CD14-positive monocyte (primary cell): ENCODE results near the gene AGER. TPM values are rescaled to one million over a fixed set of nuclear protein-coding genes. Genes with fewer than 3 reads are reported as not detected.
"Not testable (repeated sequence)": the region's sequence is repeated elsewhere in the genome, so short reads cannot be mapped to it uniquely, and the experiment has no call there.

Experiments used
- DNase-seq, 3 donors: peaks; one replicate each; pipeline ENCODE4 v3.0.0-alpha.2; 2011 to 2022
- H2AFZ ChIP-seq: 2 replicates; pipeline ENCODE4 v1.6.0; 2012; ENCODE audit warnings: mild to moderate bottlenecking, low read depth, low read length, inconsistent platforms; ENCODE audit not compliant: insufficient read depth, poor library complexity, severe bottlenecking
- H3K27ac ChIP-seq, 2 donors: 1 replicate in 1 of 2; 2 replicates in 1 of 2; pipeline ENCODE4 v1.5.1; 2012 to 2013; ENCODE audit warnings: low read length in 2 of 2, control low read depth in 1 of 2, inconsistent platforms in 1 of 2, low read depth in 1 of 2, mild to moderate bottlenecking in 1 of 2
- H3K27me3 ChIP-seq, 2 donors: one replicate each; pipeline versions ENCODE4 v1.6.0 to v1.6.1; 2011 to 2013; ENCODE audit warnings: low read length in 2 of 2; ENCODE audit not compliant: control insufficient read depth in 2 of 2, insufficient read depth in 2 of 2
- H3K36me3 ChIP-seq, 2 donors: replicated peaks in 1 of 2; 1 replicate in 1 of 2; 2 replicates in 1 of 2; pipeline versions ENCODE4 v1.5.1 to v1.6.1; 2012 to 2013; ENCODE audit warnings: low read length in 2 of 2, control low read depth in 1 of 2, inconsistent platforms in 1 of 2, mild to moderate bottlenecking in 1 of 2; ENCODE audit not compliant: insufficient read depth in 2 of 2, control insufficient read depth in 1 of 2
- H3K4me1 ChIP-seq, 2 donors: 1 replicate in 1 of 2; 2 replicates in 1 of 2; pipeline versions ENCODE4 v1.5.1 to v1.6.1; 2012 to 2013; ENCODE audit warnings: low read length in 2 of 2, control low read depth in 1 of 2, inconsistent platforms in 1 of 2, mild to moderate bottlenecking in 1 of 2, moderate library complexity in 1 of 2; ENCODE audit not compliant: insufficient read depth in 2 of 2, control insufficient read depth in 1 of 2
- H3K4me2 ChIP-seq: replicated peaks from 2 replicates; pipeline ENCODE3; 2012; ENCODE audit warnings: low read length, moderate library complexity, mild to moderate bottlenecking; ENCODE audit not compliant: poor library complexity, severe bottlenecking; ENCODE audit errors: extremely low read depth
- H3K4me3 ChIP-seq, 3 experiments: fragments of 200-600 bp in 1 of 3; sonication (generic) in 1 of 3; replicated peaks in 1 of 3; 1 replicate in 2 of 3; 2 replicates in 1 of 3; pipeline ENCODE4 v1.5.1; 2011 to 2013; ENCODE audit warnings: low read length in 3 of 3, mild to moderate bottlenecking in 3 of 3, control low read depth in 2 of 3, low read depth in 2 of 3, inconsistent platforms in 1 of 3, moderate library complexity in 1 of 3
- H3K79me2 ChIP-seq: 2 replicates; pipeline ENCODE4 v1.6.0; 2012; ENCODE audit warnings: mild to moderate bottlenecking, control low read depth, inconsistent platforms, low read length, moderate library complexity; ENCODE audit not compliant: insufficient read depth
- H3K9ac ChIP-seq: 2 replicates; pipeline ENCODE4 v1.6.0; 2017; ENCODE audit warnings: low read length, mild to moderate bottlenecking; ENCODE audit not compliant: insufficient read depth, poor library complexity, severe bottlenecking
- H3K9me3 ChIP-seq, 2 donors: replicated peaks in 1 of 2; 1 replicate in 1 of 2; 2 replicates in 1 of 2; pipeline versions ENCODE4 v1.5.1 to v1.6.1; 2012 to 2013; ENCODE audit warnings: low read length in 2 of 2, control low read depth in 1 of 2; ENCODE audit not compliant: control insufficient read depth in 1 of 2, insufficient read depth in 1 of 2
- H4K20me1 ChIP-seq: 2 replicates; pipeline ENCODE4 v1.6.0; 2012; ENCODE audit warnings: mild to moderate bottlenecking, low read length, control low read depth, moderate library complexity; ENCODE audit not compliant: insufficient read depth
- H3K27ac Mint-ChIP-seq, 7 donors: one replicate each; pipeline ENCODE4 v1.8.0; 2020; ENCODE audit warnings: mild to moderate bottlenecking in 7 of 7, mixed read lengths in 7 of 7, moderate library complexity in 6 of 7, inconsistent platforms in 2 of 7
- H3K27me3 Mint-ChIP-seq, 3 donors: one replicate each; pipeline ENCODE4 v1.8.0; 2021 to 2022; ENCODE audit warnings: low read depth in 3 of 3, mild to moderate bottlenecking in 3 of 3, mixed read lengths in 3 of 3, moderate library complexity in 3 of 3, inconsistent platforms in 1 of 3
- H3K36me3 Mint-ChIP-seq, 2 donors: one replicate each; pipeline ENCODE4 v1.8.0; 2020; ENCODE audit warnings: mixed read lengths in 2 of 2, inconsistent platforms in 1 of 2, mild to moderate bottlenecking in 1 of 2
- H3K4me1 Mint-ChIP-seq: one replicate; pipeline ENCODE4 v1.8.0; 2020; ENCODE audit warnings: mild to moderate bottlenecking, mixed read lengths
- H3K4me3 Mint-ChIP-seq, 2 donors: one replicate each; pipeline ENCODE4 v1.8.0; 2020; ENCODE audit warnings: mild to moderate bottlenecking in 2 of 2, mixed read lengths in 2 of 2, moderate library complexity in 1 of 2
- H3K9me3 Mint-ChIP-seq, 7 donors: one replicate each; pipeline ENCODE4 v1.8.0; 2020 to 2022; ENCODE audit warnings: mixed read lengths in 7 of 7, mild to moderate bottlenecking in 6 of 7, moderate library complexity in 6 of 7, inconsistent platforms in 2 of 7
- CTCF ChIP-seq: fragments of 200-600 bp; IDR thresholded peaks from one replicate; pipeline ENCODE4 v1.8.0; 2022; ENCODE audit warnings: antibody characterized with exemption, mild to moderate bottlenecking
- WGBS: methylation state at CpG from one replicate; pipeline ENCODE4 v1.1.5; 2013; ENCODE audit warnings: missing lambda C conversion rate; ENCODE audit not compliant: insufficient coverage; 5-methylcytosine and 5-hydroxymethylcytosine counted together
- intact Hi-C, 2 donors: fragments of 100-400 bp; cut with micrococcal nuclease; formaldehyde crosslinking; loops; one replicate each; pipeline versions ENCODE4 v1.15.0 to v1.15.1; 2023
- polyA plus RNA-seq, 3 donors: library from polyadenylated mRNA; depleted of rRNA in 1 of 3; unstranded in 2 of 3; stranded (reverse) in 1 of 3; fragments of 300-500 nt in 2 of 3; fragments of >200 nt in 1 of 3; fragmentation: Illumina TruSeq in 2 of 3; gene quantifications; 1 replicate in 2 of 3; 2 replicates in 1 of 3; pipeline ENCODE4 v1.2.3, GENCODE V29; 2012 to 2021

AGER gene
- polyA plus RNA-seq, 3 donors, result 0.60 to 55.0 TPM; not detected in 1

GRCh38 chr6:32146287-32146686 is 37.8 kb downstream of the AGER start:
- WGBS, result 100% methylated on average over 1 of the region's 1 CpG

DNA sequence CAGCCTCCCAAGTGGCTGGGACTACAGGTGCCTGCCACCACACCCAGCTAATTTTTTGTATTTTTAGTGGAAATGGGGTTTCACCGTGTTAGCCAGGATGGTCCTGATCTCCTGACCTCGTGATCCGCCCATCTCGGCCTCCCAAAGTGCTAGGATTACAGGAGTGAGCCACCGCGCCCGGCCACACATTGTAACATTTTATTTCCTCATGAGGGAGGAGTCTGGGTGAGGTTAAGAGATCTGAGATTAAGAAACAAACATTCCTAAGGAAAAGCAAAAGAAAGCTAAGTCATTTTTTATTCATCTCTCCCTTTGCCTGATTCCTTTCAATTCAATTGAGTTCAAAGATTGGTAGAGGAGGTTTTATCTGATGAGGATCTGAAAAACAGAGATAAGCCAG is 39.8 kb downstream of the AGER start:
- H3K9me3 ChIP-seq, H3K36me3 Mint-ChIP-seq, H3K4me3 Mint-ChIP-seq, H3K4me3 ChIP-seq, H3K4me2 ChIP-seq, H3K79me2 ChIP-seq, H2AFZ ChIP-seq, intact Hi-C loops, DNase-seq, H3K27ac Mint-ChIP-seq, H4K20me1 ChIP-seq, H3K27ac ChIP-seq, H3K9ac ChIP-seq, H3K36me3 ChIP-seq: not testable (repeated sequence)
- H3K4me1 Mint-ChIP-seq, result peaks cover 21% of the 10 kb centered on the region
- H3K9me3 Mint-ChIP-seq, result peaks cover 0 to 11% (median 4%) of the 10 kb centered on the region in 7 donors
- WGBS, result no CpG with 5 or more reads among the region's 7 CpGs
- Histone ChIP-seq H3K27me3 (peaks cover 8 to 27% of the 10 kb centered on the region in 2 donors), H3K4me1 (peaks cover 13 to 15% of the 10 kb centered on the region in 2 donors)
- H3K27me3 Mint-ChIP-seq, result peaks cover 25 to 30% (median 28%) of the 10 kb centered on the region in 3 donors

More at GRCh38 chr6:32146287-32146686, 37.8 kb downstream of the AGER start:
- H3K36me3 ChIP-seq, result no peaks in the 10 kb centered on the region
- Mint-ChIP-seq H3K4me1 (peaks cover 24% of the 10 kb centered on the region), H3K9me3 (peaks cover 0 to 20% (median 10%) of the 10 kb centered on the region in 7 donors), H3K27me3 (peaks cover 40 to 50% (median 44%) of the 10 kb centered on the region in 3 donors), H3K27ac (no peak overlapping the region), H3K4me3 (no peak overlapping the region), H3K36me3 (peaks cover 0 to 13% of the 10 kb centered on the region in 2 donors)
- no peak overlapping the region for H3K4me2 ChIP-seq
- no peak overlapping the region for H3K9ac ChIP-seq
- DNase-seq, result no peak
- H3K9me3 ChIP-seq, result peaks cover 0 to 9% of the 10 kb centered on the region in 2 donors
- H3K4me3 ChIP-seq, result no peak overlapping the region
- no peak overlapping the region for H3K27ac ChIP-seq
- no peaks in the 10 kb centered on the region for H3K79me2 ChIP-seq
- H2AFZ ChIP-seq, result no peak overlapping the region
- peaks cover 25 to 46% of the 10 kb centered on the region in 2 donors for H3K27me3 ChIP-seq
- H4K20me1 ChIP-seq, result no peaks in the 10 kb centered on the region
- intact Hi-C loops, result no loop called here
- TF ChIP-seq CTCF, result no peak
- H3K4me1 ChIP-seq, result peaks cover 14 to 16% of the 10 kb centered on the region in 2 donors
